NCI-H774 (cell line): Measurements from ENCODE around the gene NIT1.

Experiments
- DNase-seq: peaks from one replicate; lab custom pipeline; 2025; lab: John Stamatoyannopoulos, UW

Gene NIT1

GRCh38 chr1:161083748-161084596 lies 33.9 kb upstream of the NIT1 start:
- DNase-seq, result no peak

GRCh38 chr1:161084597-161084988 lies 33.3 kb upstream of the NIT1 start:
- DNase-seq, result no peak

- DNase-seq, result no peak
Measured at GRCh38 chr1:161085165-161085564, 32.7 kb upstream of the NIT1 start.

GRCh38 chr1:161086457-161086856 lies 31.4 kb upstream of the NIT1 start:
- DNase-seq, result no peak

GRCh38 chr1:161088587-161089110 lies 29.3 kb upstream of the NIT1 start:
- DNase-seq, result no peak

GRCh38 chr1:161089251-161089924 lies 28.5 kb upstream of the NIT1 start, which contains the start of gene NECTIN4:
NECTIN4 (minus strand) TSS chr1:161089558; CDS start chr1:161089296, 262 bp downstream.
- DNase-seq, result no peak

DNA sequence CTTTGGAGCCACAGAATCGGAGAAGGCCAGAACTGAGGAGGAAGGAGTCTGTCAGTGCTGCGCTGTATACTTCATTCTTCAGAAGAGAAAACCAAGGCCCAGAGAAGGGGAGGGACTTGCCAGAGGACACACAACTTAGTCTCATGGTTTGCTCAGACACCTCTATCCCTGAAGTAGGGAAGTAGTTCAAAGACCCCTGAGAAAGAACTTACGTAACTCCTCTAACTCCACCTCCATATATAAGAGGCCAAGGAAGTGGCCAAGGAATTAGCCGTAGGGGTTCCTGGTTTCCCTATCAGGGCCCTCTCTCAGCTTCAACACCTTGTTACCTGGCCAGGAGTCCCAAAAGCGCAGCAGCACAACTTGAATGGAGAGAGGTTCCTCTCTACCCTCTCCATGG lies 28.0 kb upstream of the NIT1 start:
- no peak for DNase-seq

DNA sequence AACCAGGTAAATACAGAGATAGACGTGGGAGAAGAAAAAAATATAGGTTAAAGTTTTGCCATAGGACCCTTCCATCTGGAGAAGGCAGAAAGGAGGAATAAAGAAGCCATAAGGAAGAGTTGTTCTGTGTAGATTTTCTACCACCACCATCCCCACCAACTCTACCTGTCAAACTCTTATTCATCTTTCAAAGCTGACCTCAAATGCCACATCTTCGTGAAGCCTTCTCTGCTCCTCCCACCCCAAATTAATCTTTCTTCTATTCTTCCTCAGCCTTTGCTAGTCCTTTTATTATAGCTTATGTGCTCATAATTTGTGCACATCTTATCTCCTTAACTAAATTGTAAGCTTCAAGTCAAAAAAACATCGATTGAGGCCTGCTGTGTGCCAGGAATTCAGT lies 27.3 kb upstream of the NIT1 start:
- no peak for DNase-seq

- no peak for DNase-seq
Measured at GRCh38 chr1:161091093-161091492, 26.8 kb upstream of the NIT1 start.

DNA sequence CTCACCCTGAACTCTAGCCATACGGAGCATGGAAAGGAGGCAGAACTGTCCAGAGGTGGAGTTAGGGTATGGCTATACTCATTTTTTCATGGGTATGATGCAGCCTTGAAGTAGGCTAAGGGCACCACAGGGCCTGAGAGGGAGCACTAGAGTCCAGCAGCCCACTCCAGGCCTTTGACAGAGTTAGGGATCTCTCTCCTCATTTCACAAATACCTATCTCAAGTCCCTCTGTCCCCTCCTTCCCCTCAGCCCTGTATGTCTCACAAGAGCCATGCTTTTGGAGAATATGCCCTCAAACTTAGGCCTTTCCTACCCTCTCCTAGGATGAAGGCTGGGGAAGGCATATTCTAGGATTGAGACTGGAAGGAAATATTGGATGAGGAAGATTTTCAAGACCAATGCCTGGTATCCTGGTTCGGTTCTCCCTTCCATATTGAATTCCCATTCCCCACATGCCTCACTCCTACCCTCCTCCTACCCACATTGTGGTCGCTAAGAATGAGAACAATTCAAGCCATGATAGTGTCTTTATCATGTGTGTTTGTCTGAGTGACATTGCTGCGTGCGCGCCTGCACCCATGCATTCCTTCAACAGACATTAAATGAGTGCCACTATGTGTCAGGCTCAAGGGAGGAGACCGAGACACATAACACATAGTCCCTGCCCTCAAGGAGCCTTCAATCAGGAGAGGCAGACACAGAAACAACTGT lies 26.0 kb upstream of the NIT1 start:
- DNase-seq, result no peak

GRCh38 chr1:161092621-161093028 lies 25.3 kb upstream of the NIT1 start:
- DNase-seq, result no peak

GRCh38 chr1:161094481-161094880 lies 23.4 kb upstream of the NIT1 start:
- no peak for DNase-seq

GRCh38 chr1:161095230-161095629 lies 22.7 kb upstream of the NIT1 start:
- DNase-seq, result no peak

DNA sequence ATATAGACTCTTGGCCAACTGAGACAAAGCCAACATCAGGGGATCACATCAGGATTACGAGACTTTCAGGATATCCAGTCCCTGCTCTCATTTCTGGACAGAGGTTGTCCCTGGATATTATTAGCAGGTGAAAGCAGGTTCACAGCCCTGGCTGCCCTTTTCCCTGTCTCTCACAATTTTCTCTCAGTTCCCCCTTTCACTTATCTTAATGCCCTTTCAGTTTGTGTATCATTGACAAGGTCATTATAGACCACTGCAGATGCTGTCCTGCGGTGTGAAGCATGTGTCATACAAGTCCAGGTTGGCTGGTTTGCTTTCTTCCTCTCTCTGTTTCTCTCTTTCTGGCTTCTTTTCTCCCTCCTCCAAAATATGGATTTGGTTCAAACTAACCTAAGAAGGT lies 21.9 kb upstream of the NIT1 start:
- DNase-seq, result no peak

DNA sequence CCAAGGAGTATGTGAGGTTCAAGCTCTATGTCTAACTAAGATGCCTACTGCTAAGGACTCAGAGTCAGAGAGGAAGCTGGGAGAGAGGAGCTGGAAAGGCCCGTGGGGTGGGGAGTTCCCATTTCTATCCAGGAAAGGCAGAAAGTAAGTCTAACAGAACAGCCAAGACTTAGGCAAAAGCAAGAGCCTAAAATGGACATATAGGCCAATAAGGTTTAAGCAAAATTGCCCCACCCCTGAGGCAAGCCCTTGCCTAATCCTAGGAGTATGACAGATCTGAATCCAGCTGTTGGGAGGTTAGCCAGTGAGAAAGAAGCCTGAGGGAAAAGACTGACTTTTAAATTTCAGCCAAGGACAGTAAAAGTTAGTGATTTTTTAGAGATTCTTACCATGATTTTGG lies 21.4 kb upstream of the NIT1 start:
- no peak for DNase-seq

DNA sequence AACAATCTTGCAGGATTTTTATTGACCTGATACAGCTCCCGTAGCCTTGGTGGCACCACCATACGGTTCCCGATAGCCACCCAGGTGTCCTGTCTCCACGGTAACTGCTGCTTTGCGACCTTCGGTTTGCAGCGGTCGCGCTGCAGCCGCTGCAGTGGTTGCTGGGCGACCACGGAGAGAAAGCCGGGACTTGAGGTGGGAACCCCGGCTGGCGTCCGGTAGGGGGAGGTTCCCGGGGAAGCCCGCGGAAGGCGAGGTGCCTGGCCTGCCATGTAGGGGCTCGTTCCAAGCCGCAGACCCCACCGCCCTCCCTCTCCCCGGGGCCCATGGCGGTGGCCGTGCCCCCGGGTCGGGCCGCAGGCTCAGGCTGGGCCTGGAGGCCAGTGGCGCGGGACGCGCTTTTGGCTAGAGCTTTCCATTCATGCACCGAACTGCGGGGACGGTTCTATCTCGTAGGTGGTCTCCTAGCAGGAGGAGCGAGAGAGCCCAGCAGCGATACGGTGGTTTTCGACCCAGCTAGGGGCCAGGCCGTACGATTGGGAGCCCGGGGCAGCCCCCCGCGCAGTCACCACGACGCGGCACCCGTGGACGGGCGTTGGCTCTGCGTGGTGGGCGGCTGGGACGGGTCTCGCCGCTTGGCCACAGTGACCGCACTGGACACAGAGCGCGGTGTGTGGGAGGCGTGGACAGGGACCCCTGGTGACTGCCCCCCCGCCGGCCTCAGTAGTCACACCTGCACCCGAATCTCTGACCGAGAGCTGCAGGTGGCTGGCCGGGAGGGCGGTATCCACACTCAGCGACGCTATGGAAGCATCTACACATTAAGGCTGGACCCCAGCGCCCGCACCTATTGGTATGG lies 19.5 kb upstream of the NIT1 start, which contains the start of gene KLHDC9:
Gene KLHDC9 (plus strand): TSS at position 152 of the 859 bp plus-strand sequence. CDS start 175 bp downstream, at position 327.
- DNase-seq, result peak; percentile 87

DNA sequence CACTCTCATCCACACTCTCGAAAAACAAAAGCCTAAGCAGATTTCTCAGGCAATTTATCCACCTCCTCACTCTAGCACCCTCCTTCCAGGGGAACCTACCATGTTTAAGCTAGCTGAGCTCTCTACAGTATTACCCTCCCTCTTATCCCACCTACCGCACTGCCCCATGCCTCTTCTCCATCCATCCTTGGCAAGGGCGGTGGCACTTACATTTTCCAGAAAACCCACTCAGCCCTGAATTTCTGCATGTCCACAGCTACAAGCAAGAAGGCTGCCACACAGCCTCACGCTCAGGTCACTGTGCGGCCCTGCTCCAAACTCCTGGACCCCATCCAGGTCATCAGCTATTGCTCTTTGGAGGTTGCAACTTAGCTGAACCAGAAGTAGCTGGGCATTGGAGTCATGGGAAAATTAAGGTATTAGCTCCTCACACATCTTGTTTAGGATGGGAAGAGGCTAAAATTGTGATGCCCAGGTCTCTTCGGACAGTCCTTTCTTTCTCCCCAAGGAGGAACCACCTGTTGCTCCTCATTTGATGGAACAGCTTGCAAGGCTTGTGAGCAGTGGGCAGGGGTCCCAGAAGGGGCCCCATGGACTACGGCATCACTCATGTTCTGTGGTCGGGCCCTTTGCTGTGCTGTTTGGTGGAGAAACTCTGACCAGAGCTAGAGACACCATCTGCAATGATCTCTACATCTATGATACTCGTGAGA lies 18.7 kb upstream of the NIT1 start:
- no peak for DNase-seq

DNA sequence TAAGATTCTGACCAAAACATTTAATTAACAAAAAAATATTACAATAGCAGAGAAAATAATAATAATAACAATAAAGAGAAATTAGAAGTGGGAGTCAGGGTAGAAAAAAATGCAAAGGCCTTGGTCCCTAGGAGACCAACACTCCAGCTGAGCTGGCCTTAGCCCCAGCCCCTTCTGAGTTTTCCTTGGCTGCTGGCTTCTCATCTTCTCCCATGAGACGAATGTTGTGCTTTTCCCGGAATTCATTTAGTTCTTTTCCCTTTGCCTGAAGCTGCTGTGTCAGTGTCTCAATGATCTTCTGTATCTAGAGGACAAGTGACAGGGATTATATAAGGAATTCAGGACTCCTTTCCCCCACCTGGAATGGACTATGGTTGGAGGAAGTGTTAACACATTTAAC lies 17.3 kb upstream of the NIT1 start:
- DNase-seq, result no peak

- no peak for DNase-seq
Measured at GRCh38 chr1:161106431-161106830, 11.5 kb upstream of the NIT1 start.

- no peak for DNase-seq
Measured at GRCh38 chr1:161111117-161111516, 6.8 kb upstream of the NIT1 start.

DNA sequence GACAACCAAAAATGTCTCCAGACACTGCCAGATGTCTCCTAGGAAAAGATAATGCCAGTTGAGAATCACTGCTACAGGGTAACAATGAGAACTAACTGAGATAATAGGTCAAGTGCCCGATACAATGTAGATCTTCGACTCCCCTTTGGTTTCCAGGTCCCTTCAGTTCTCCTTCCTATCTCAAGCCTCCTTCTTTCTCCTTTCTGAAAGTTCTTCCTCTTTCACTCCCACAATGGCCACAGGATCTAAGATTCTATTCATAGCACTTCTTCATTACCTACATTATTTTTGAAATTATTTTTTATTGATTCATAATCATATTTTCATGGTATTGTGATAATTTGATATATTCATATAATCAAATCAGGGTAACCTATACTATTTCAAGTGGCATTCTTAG lies 6.4 kb upstream of the NIT1 start:
- DNase-seq, result no peak
